A549 (cell line): Measurements from ENCODE around the gene TBCA.

Experiments used
- CHD2 ChIP-seq: fragments of 150-350 bp; IDR thresholded peaks from 2 replicates; pipeline ENCODE4 v1.6.1; 2014; ENCODE audit warnings: low read length; ENCODE audit not compliant: partially characterized antibody
- POLR2A ChIP-seq: IDR thresholded peaks from 2 replicates; pipeline ENCODE4 v1.6.1; 2012; ENCODE audit warnings: mild to moderate bottlenecking, low read length
- TF ChIP-seq, protein P1 (sequence below): fragments of 250-450 bp; sonication (Bioruptor Pico); IDR thresholded peaks from 2 replicates; pipeline ENCODE4 v1.5.0; 2021; ENCODE audit warnings: mild to moderate bottlenecking, moderate library complexity, borderline replicate concordance
- TF ChIP-seq, protein P2 (sequence below): fragments of >200 bp; sonication (Bioruptor Twin); formaldehyde crosslinking; IDR thresholded peaks from 3 replicates; pipeline ENCODE4 v1.5.1; 2016

DNA sequence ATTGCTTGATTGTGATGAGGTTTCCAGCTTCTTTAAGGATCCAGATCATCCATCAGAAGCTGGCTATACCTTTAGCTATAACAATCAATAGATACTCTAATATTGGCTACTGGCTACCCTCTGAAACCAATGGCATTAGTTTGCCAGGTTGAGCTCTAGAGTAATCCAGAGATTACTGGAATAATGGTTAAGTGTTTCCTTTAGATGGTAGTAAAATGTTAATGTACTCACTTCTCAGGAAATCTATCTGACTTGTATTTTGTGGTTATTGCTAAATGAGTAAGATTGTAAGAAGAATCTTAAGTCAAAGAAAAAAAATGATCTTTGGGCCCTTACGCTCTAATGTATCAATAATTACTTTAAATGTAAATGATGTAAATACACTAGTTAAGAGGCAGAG, 80.0 kb downstream of the TBCA start:
- TF ChIP-seq POLR2A (no peak), CHD2 (no peak)
- TF ChIP-seq, protein P1, sequence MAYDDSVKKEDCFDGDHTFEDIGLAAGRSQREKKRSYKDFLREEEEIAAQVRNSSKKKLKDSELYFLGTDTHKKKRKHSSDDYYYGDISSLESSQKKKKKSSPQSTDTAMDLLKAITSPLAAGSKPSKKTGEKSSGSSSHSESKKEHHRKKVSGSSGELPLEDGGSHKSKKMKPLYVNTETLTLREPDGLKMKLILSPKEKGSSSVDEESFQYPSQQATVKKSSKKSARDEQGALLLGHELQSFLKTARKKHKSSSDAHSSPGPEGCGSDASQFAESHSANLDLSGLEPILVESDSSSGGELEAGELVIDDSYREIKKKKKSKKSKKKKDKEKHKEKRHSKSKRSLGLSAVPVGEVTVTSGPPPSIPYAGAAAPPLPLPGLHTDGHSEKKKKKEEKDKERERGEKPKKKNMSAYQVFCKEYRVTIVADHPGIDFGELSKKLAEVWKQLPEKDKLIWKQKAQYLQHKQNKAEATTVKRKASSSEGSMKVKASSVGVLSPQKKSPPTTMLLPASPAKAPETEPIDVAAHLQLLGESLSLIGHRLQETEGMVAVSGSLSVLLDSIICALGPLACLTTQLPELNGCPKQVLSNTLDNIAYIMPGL (CRISPR knock-in tag) = no peak
- TF ChIP-seq, protein P2, sequence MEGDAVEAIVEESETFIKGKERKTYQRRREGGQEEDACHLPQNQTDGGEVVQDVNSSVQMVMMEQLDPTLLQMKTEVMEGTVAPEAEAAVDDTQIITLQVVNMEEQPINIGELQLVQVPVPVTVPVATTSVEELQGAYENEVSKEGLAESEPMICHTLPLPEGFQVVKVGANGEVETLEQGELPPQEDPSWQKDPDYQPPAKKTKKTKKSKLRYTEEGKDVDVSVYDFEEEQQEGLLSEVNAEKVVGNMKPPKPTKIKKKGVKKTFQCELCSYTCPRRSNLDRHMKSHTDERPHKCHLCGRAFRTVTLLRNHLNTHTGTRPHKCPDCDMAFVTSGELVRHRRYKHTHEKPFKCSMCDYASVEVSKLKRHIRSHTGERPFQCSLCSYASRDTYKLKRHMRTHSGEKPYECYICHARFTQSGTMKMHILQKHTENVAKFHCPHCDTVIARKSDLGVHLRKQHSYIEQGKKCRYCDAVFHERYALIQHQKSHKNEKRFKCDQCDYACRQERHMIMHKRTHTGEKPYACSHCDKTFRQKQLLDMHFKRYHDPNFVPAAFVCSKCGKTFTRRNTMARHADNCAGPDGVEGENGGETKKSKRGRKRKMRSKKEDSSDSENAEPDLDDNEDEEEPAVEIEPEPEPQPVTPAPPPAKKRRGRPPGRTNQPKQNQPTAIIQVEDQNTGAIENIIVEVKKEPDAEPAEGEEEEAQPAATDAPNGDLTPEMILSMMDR = no peak
